ENCODE data around the gene MICAL3.

DNA sequence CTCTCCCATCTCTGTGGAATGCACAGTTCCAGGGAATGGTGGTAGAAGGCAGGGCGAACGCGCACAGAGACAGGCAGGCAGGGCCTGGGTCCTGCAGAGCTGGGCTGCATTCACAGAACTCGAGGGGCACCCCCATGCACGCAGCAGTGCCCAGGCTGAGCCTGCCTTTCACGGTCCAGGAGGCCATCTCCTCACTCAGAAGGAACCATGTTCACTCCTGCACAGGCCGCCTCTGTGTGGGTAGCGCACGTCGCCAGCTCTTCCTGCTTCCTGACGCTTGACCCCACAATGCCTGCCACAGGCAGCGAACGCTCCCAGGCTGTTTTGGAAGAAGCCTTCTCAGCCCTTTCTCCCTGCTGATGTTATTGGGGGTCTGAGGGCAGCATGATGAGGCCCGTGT, 151.2 kb downstream of the MICAL3 start:
- TF ChIP-seq NFE2L2 (conservative IDR thresholded peaks at IDR 0.05; ENCODE audit: low read length) (no peak), CTCF (IDR thresholded peaks at IDR 0.05) (no peak), POLR2A (IDR thresholded peaks at IDR 0.05; ENCODE audit: low read length) (no peak), PHF8 (IDR thresholded peaks at IDR 0.05; ENCODE audit: borderline replicate concordance, low read depth) (no peak), EP300 (IDR thresholded peaks at IDR 0.05) (no peak), MAX (IDR thresholded peaks at IDR 0.05) (no peak), SMC3 (IDR thresholded peaks at IDR 0.05) (no peak), E2F6 (IDR thresholded peaks at IDR 0.05; ENCODE audit: borderline replicate concordance, low read depth) (no peak), TFCP2L1 (CRISPR knock-in tag; IDR thresholded peaks at IDR 0.05) (no peak)
